Muscle layer of duodenum (tissue), 2 donors: ENCODE data around the gene H3-3A.

Experiments used
- H3K27ac ChIP-seq: one replicate; pipeline ENCODE4 v1.7.0; 2013; ENCODE audit warnings: mild to moderate bottlenecking, low read length
- H3K27me3 ChIP-seq: one replicate; pipeline ENCODE4 v1.7.0; 2013; ENCODE audit warnings: low read depth, mild to moderate bottlenecking, control low read depth, low read length
- H3K36me3 ChIP-seq, 2 donors: one replicate each; pipeline ENCODE4 v1.7.0; 2013; ENCODE audit warnings: low read length in 2 of 2, control low read depth in 1 of 2, mild to moderate bottlenecking in 1 of 2; ENCODE audit not compliant: insufficient read depth in 2 of 2, control insufficient read depth in 1 of 2
- H3K4me1 ChIP-seq, 2 donors: one replicate each; pipeline ENCODE4 v1.7.0; 2013; ENCODE audit warnings: low read length in 2 of 2, mild to moderate bottlenecking in 2 of 2, control low read depth in 1 of 2, moderate library complexity in 1 of 2; ENCODE audit not compliant: insufficient read depth in 2 of 2, control insufficient read depth in 1 of 2
- H3K4me3 ChIP-seq, 2 donors: one replicate each; pipeline ENCODE4 v1.7.0; 2013; ENCODE audit warnings: low read length in 2 of 2, low read depth in 1 of 2, mild to moderate bottlenecking in 1 of 2
- H3K9me3 ChIP-seq, 2 donors: one replicate each; pipeline ENCODE4 v1.7.0; 2013; ENCODE audit warnings: low read length in 2 of 2, control low read depth in 1 of 2, mild to moderate bottlenecking in 1 of 2; ENCODE audit not compliant: control insufficient read depth in 1 of 2
- donor health status: healthy.

Gene H3-3A

DNA sequence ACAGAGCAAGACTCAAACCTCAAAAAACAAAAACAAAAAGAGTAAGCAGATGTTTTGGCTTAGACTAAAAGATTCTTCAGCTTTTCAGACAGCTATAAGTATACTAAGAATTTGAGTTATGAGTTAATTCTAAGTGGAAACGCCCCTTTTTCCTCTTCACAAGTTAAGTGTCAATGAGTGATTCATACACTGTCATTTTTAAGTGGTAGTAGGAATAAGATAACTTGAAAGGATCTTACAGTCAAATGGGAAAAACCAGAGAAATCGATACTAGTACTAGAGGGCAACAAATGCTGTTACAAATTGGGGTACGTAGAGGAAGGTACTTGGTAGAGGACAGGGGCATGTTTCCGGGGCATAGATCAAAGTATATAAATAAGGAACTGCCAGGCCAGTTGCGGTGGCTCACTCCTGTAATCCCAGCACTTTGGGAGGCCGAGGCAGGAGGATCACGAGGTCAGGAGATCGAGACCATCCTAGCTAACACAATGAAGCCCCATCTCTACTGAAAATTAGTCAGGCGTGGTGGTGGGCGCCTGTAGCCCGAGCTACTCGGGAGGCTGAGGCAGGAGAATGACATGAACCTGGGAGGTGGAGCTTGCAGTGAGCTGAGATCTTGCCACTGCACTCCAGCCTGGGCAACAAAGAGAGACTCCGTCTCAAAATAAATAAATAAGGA lies 7.4 kb downstream of the H3-3A start:
- H3K9me3 ChIP-seq, result no peaks in the 10 kb centered on the region
- H3K36me3 ChIP-seq, result peaks cover 58 to 63% of the 10 kb centered on the region in 2 donors
- H3K4me3 ChIP-seq, result no peak overlapping the region
- H3K27ac ChIP-seq, result no peak overlapping the region
- no peaks in the 10 kb centered on the region for H3K27me3 ChIP-seq
- H3K4me1 ChIP-seq, result peaks cover 5 to 37% of the 10 kb centered on the region in 2 donors

DNA sequence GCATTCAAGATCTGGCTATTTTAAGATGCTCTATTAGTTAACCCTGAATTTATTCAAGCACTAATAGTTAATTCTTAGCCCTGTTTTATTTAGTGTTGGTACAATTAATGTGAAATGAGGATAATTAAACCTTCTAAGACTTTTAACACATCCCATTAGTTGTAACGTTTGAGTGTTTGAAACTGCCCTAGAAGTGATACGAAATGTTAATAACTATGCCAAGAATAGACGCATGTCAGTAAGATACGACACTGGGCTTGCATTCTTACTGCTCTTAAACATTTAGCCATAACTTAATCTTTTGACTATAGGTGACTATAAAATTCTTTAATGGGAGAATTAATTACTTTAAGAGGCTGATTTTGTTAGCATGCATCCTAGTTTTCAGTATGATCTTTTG lies 9.8 kb downstream of the H3-3A start:
- Histone ChIP-seq H3K9me3 (no peaks in the 10 kb centered on the region), H3K4me1 (peaks cover 0 to 13% of the 10 kb centered on the region in 2 donors), H3K4me3 (no peak overlapping the region), H3K27ac (no peak overlapping the region), H3K27me3 (no peaks in the 10 kb centered on the region), H3K36me3 (peaks cover 41 to 45% of the 10 kb centered on the region in 2 donors)

DNA sequence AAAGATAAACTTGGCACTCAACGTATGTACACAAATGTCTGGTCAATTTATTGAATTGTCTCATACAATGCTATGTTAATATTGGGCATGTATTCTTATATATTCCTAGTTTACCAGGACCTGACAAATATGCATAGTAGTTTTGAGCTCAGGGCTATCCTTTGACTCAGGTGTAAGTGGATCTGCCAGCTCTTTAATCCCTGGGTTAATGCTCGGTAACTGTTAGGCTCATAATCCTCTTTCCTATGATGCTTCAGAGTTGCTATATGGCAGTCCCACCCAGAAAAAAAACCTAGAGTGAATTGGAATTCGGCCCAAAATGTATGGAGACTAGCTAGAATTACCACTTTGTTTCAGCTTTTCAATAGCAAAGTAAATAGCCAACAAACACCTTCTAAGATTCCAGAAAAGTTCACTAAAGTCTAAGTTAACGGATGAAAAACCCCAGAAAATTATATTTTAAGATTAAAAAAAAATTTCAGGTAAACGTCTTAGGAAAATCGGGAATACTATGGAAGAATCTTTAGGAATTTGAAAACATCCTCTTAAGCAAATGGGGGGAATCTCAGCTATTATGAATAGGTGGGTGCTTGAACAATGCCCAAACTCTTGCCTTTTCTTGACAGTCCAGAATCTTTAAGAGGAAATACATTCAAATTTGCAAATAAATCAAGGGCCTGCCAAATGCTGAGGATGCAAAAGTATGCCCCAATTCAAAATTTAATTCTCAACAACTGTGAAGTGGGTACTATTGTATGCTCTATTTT lies 10.9 kb downstream of the H3-3A start:
- H3K9me3 ChIP-seq, result no peaks in the 10 kb centered on the region
- H3K27ac ChIP-seq, result no peak overlapping the region
- H3K36me3 ChIP-seq, result peaks cover 34 to 40% of the 10 kb centered on the region in 2 donors
- H3K4me3 ChIP-seq, result no peak overlapping the region
- no peaks in the 10 kb centered on the region for H3K27me3 ChIP-seq
- H3K4me1 ChIP-seq, result peaks cover 0 to 6% of the 10 kb centered on the region in 2 donors

- no peaks in the 10 kb centered on the region for H3K27me3 ChIP-seq
- no peak overlapping the region for H3K27ac ChIP-seq
- peaks cover 29 to 35% of the 10 kb centered on the region in 2 donors for H3K36me3 ChIP-seq
- H3K9me3 ChIP-seq, result no peaks in the 10 kb centered on the region
- peaks cover 0 to 1% of the 10 kb centered on the region in 2 donors for H3K4me1 ChIP-seq
- no peak overlapping the region for H3K4me3 ChIP-seq
These were observed 11.5 kb downstream of the H3-3A start for GRCh38 chr1:226074046-226074445.

DNA sequence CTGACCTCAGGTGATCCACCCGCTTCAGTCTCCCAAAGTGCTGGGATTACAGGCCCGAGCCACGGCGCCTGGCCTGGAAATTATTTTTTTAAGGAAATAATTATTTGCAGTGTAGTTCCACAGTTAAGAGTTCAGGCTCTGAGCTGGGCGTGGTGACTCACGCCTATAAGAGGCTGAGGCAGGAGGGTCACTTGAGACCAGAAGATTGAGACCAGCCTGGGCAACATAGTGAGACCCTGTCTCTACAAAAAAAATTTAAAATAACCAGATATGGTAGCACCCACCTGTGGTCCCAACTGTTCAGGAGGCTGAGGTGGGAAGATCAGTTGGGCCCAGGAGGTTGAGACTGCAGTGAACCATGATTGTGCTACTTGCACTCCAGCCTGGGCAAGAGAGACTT lies 13.9 kb downstream of the H3-3A start:
- H3K27me3 ChIP-seq, result no peaks in the 10 kb centered on the region
- H3K27ac ChIP-seq, result no peak overlapping the region
- no peak overlapping the region for H3K4me3 ChIP-seq
- H3K9me3 ChIP-seq, result no peaks in the 10 kb centered on the region
- peaks cover 16 to 30% of the 10 kb centered on the region in 2 donors for H3K36me3 ChIP-seq
- H3K4me1 ChIP-seq, result no peaks in the 10 kb centered on the region

DNA sequence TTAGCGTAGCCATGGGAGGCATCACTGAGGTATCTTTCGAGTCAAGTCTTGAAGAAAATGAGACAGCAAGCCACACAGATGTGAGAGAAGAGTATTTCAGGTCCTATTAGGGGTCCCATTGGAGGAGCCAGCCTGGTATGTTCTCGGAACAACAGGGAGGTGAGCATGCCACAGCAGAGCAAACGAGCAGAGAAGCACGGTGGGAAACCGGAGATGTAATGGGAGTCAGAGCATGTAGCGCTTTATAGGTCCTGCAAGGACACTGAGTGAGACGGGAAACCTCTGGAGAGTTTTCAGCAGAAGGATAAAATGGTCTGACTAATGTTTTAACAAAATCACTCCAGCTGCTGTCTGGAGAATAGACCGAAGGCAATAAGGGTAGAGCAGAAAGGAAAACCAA lies 15.9 kb downstream of the H3-3A start:
- H3K4me1 ChIP-seq, result peaks cover 3 to 5% of the 10 kb centered on the region in 2 donors

GRCh38 chr1:226082587-226082917 lies 20.0 kb downstream of the H3-3A start:
- peaks cover 3 to 5% of the 10 kb centered on the region in 2 donors for H3K4me1 ChIP-seq
- no peaks in the 10 kb centered on the region for H3K27me3 ChIP-seq
- H3K9me3 ChIP-seq, result no peaks in the 10 kb centered on the region
- no peak overlapping the region for H3K27ac ChIP-seq
- H3K36me3 ChIP-seq, result no peaks in the 10 kb centered on the region
- H3K4me3 ChIP-seq, result peak overlapping the region; percentile 63 to 88

More for the DNA sequence above, 15.9 kb downstream of the H3-3A start:
- H3K9me3 ChIP-seq, result no peaks in the 10 kb centered on the region
- peaks cover 0 to 13% of the 10 kb centered on the region in 2 donors for H3K36me3 ChIP-seq
- no peak overlapping the region for H3K27ac ChIP-seq
- H3K27me3 ChIP-seq, result no peaks in the 10 kb centered on the region
- H3K4me3 ChIP-seq, result no peak overlapping the region

DNA sequence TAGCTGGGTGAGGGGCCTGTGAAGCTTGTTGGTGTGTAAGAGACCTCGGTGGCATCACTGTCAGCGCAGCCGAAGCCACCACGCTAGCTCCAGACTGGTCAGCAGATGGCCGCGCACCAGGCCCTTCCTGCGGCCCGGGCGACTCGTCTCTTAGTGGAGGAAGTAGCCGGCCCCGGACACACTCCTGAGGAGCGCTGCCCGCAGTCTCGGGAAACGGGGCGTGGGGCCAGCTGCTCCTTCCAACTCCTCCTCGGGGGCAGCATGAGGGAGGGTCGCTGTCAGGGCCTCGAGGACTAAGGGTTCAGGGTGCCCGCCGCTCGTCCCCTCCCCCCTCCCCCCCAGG lies 20.4 kb downstream of the H3-3A start:
- Histone ChIP-seq H3K4me3 (peak overlapping the region; percentile 63 to 88), H3K27ac (no peak overlapping the region), H3K9me3 (no peaks in the 10 kb centered on the region), H3K36me3 (no peaks in the 10 kb centered on the region), H3K27me3 (no peaks in the 10 kb centered on the region), H3K4me1 (peaks cover 3 to 5% of the 10 kb centered on the region in 2 donors)

DNA sequence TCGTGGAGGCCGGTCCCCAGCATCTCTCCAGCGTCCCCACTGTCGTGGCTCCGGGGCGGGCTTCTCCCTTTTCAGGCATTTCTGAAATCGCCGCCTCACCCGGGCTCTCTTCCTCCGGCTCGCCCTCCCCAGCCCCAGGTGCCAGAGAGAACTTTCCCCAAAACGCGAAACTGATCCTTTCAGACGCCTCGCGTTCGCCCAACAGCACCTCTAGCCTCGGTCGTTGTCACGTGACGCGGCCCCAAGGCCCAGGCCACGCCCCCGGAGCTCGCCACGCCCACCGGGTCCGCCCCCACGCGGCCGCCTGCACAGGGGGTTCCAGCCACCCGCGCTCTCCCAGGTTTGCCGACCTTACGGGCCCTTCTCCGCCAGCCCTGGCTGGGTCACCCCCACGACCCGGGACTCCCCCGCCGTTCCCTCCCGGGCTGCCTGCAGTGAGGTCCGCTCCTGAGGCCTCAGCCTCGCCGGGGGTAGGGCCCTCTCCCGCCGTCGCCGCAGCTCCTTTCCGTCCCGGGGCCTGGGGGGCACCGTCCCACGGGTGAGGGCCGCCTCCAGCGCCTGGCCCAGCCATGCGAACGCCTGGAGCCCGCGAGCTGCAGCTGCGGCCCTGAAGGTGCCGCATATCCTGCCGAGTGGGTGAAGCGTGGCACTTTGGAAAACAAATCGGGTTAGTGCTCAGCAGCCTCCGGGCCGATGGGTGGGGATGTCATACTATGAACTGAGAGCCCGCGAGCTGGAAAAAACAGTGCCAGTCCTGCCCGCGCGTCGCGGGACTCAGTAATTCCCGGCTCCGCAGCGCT lies 21.0 kb downstream of the H3-3A start:
- Histone ChIP-seq H3K27ac (no peak overlapping the region), H3K36me3 (no peaks in the 10 kb centered on the region), H3K9me3 (no peaks in the 10 kb centered on the region), H3K27me3 (no peaks in the 10 kb centered on the region), H3K4me1 (peaks cover 3 to 5% of the 10 kb centered on the region in 2 donors), H3K4me3 (peak overlapping the region; percentile 63 to 88)

DNA sequence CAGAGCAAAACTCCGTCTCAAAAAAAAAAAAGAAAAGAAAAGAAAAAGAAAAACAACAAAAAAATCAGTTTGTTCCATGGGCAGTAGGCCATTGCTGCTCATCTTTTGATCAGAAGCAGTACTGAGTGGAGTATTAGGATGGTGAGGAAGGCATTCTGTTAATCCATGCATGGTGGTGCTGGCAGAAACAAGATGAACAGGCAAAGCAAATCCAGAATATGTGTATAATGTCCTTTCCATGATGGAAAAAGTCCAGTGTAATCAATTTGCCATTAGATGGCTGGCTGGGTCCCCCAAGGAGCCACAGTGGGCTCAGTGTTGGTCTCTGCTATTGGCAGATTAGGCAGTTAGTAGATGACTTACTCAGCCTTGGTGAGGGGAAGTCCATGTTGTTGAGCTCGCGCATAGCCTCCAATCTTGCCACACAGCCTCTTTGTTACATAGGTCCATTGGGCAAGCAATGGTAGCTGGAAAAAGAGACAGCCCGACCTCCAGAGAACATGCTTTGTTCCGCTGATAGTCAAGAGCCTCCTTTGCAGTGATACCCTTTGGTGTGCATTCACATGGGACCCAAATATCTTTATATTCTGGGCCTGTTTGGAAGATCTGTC lies 23.3 kb downstream of the H3-3A start:
- Histone ChIP-seq H3K27me3 (no peaks in the 10 kb centered on the region), H3K36me3 (no peaks in the 10 kb centered on the region), H3K4me1 (peaks cover 3 to 5% of the 10 kb centered on the region in 2 donors), H3K4me3 (no peak overlapping the region), H3K9me3 (no peaks in the 10 kb centered on the region), H3K27ac (no peak overlapping the region)

GRCh38 chr1:226086776-226087175 lies 24.3 kb downstream of the H3-3A start:
- Histone ChIP-seq H3K4me1 (peaks cover 3 to 5% of the 10 kb centered on the region in 2 donors), H3K27me3 (no peaks in the 10 kb centered on the region), H3K36me3 (no peaks in the 10 kb centered on the region), H3K4me3 (no peak overlapping the region), H3K9me3 (no peaks in the 10 kb centered on the region), H3K27ac (no peak overlapping the region)
